Uterus (tissue), 4 donors: ENCODE results near the gene CFAP161. TPM values are rescaled to one million over a fixed set of nuclear protein-coding genes. Genes with fewer than 3 reads are reported as not detected.

ENCODE experiments used
- DNase-seq, 2 donors: peaks; one replicate each; pipeline ENCODE4 v3.0.0-alpha.2; 2019 to 2020
- H3K27ac ChIP-seq, 2 donors: fragments of 200-600 bp; sonication (generic); 1 replicate in 1 of 2; 2 replicates in 1 of 2; pipeline ENCODE4 v1.5.1; 2016 to 2018
- H3K27me3 ChIP-seq, 2 donors: fragments of 200-600 bp; sonication (generic); one replicate each; pipeline ENCODE4 v1.5.1; 2018 to 2019; ENCODE audit warnings: control low read depth in 1 of 2
- H3K36me3 ChIP-seq, 2 donors: fragments of 200-600 bp; sonication (generic); one replicate each; pipeline ENCODE4 v1.5.1; 2019; ENCODE audit warnings: control low read depth in 1 of 2
- H3K4me1 ChIP-seq, 2 donors: fragments of 200-600 bp; sonication (generic); one replicate each; pipeline ENCODE4 v1.5.1; 2018 to 2019; ENCODE audit warnings: control low read depth in 1 of 2
- H3K4me3 ChIP-seq, 2 donors: fragments of 200-600 bp; sonication (generic); 1 replicate in 1 of 2; 2 replicates in 1 of 2; pipeline ENCODE4 v1.5.1; 2018 to 2019; ENCODE audit warnings: mild to moderate bottlenecking in 1 of 2
- H3K9me3 ChIP-seq, 2 donors: fragments of 200-600 bp; sonication (generic); one replicate each; pipeline ENCODE4 v1.5.1; 2019; ENCODE audit warnings: control low read depth in 1 of 2
- POLR2A ChIP-seq, 2 donors: fragments of 450-650 bp; IDR thresholded peaks; one replicate each; pipeline ENCODE4 v1.6.1; 2016; ENCODE audit warnings: antibody characterized with exemption in 2 of 2, mild to moderate bottlenecking in 1 of 2, moderate library complexity in 1 of 2
- intact Hi-C: fragments of 100-400 bp; cut with DNase I; formaldehyde crosslinking; loops from one replicate; pipeline ENCODE4 v1.15.1; 2023; ENCODE audit warnings: low total_unique reads
- total RNA-seq, 4 donors: library from RNA; depleted of rRNA in 3 of 4; stranded (reverse); fragments of >200 nt in 3 of 4; gene quantifications; one replicate each; pipeline versions ENCODE4 v1.1.0 to v1.2.4, GENCODE V29; 2014 to 2023
- TF ChIP-seq, protein P1 (sequence below), 4 experiments: fragments of 200-600 bp in 2 of 4; fragments of 450-650 bp in 2 of 4; sonication (generic) in 2 of 4; IDR thresholded peaks; one replicate each; pipeline ENCODE4 v1.5.1; 2016 to 2019; ENCODE audit warnings: antibody characterized with exemption in 4 of 4, mild to moderate bottlenecking in 2 of 4, moderate library complexity in 1 of 4
- donor health status: DM: yes; HTN: yes; CAD: no.

CFAP161 gene
- total RNA-seq, 4 donors from 2014 or later, result 2.8 to 3.3 TPM; not detected in 2

DNA sequence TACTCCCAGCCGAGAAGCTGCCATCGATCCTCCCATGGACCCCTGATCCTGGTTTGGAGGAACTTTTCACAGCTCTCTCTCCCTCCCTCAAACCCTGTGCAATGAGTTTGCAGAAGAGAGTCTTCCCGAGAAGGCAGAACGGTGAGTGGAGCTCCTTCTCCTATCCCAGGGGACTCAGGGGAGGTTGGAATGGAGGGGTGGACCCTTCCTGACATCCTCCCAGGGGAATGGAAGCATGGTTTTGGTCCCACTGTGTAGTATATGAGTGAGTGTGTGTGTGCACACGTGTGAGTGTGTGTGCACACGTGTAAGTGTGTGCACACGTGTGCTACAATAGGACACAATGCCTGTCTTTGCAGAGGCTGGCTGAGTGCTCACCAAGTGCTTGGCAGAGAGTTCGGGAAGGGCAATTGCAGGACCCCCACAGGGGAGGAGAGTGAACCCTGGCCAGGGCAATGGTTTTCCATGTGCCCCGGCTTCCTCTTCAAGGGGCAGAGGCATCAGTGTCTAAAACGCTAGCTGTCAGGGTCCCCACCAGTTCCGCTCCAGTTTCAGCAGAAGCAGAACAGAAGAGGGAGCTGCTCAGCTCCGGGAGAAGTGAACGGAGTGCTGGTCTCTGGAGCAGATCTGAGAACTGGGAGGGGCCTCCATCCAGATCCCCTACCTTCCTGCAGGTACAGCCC lies 48.8 kb downstream of the CFAP161 start:
- no peaks in the 10 kb centered on the region for H3K36me3 ChIP-seq
- DNase-seq, result no peak
- peak overlapping the region; percentile 25 to 44 for H3K4me3 ChIP-seq
- H3K9me3 ChIP-seq, result no peaks in the 10 kb centered on the region
- no peaks in the 10 kb centered on the region for H3K27me3 ChIP-seq
- TF ChIP-seq, protein P1, sequence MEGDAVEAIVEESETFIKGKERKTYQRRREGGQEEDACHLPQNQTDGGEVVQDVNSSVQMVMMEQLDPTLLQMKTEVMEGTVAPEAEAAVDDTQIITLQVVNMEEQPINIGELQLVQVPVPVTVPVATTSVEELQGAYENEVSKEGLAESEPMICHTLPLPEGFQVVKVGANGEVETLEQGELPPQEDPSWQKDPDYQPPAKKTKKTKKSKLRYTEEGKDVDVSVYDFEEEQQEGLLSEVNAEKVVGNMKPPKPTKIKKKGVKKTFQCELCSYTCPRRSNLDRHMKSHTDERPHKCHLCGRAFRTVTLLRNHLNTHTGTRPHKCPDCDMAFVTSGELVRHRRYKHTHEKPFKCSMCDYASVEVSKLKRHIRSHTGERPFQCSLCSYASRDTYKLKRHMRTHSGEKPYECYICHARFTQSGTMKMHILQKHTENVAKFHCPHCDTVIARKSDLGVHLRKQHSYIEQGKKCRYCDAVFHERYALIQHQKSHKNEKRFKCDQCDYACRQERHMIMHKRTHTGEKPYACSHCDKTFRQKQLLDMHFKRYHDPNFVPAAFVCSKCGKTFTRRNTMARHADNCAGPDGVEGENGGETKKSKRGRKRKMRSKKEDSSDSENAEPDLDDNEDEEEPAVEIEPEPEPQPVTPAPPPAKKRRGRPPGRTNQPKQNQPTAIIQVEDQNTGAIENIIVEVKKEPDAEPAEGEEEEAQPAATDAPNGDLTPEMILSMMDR (IDR thresholded peaks at IDR 0.05), result peak in 1 of 4 experiments; percentile 23
- no peak for TF ChIP-seq POLR2A (IDR thresholded peaks at IDR 0.05)
- no peaks in the 10 kb centered on the region for H3K4me1 ChIP-seq
- intact Hi-C loops, result no loop called here
- H3K27ac ChIP-seq, result peak overlapping the region; percentile 67 to 73

DNA sequence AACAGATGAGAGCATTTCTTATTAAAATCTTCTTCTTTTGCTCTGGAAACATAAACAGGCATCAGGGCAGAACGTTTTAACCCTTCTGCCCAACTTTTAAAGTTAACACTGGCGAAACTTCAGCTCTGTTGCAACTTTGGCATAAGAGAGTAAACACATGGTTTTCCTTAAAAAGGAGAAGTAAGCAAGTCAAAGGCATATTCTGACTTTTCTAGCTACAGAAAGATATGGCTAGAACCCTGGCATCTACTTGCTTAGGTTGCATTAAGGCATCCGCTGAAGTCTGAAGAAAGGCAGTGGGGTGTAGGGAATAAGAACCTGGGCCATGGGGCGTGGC lies 49.3 kb downstream of the CFAP161 start:
- peak overlapping the region; percentile 67 to 73 for H3K27ac ChIP-seq

DNA sequence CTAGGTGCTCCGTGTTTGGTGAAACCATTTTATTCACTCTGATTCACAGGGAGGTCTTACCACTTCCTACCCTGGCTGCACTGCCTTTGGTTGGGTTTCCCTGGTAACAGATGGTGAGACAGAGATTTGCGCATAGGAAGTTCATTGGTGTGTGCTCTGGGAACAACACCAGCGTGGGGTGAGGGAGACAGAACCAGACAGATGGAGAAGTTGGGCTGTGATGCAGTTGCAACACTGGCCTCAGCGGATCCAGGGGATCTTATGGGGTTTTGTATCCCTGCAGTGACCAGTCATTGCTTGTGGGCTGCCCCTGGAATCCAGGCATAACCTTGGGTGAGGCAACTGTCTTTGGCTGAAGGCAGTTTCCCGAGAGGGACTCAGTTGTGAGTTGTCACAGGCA lies 50.1 kb downstream of the CFAP161 start:
- no peaks in the 10 kb centered on the region for H3K9me3 ChIP-seq
- H3K4me1 ChIP-seq, result no peaks in the 10 kb centered on the region
- peak overlapping the region in 1 of 2 donors; percentile 44 for H3K4me3 ChIP-seq
- peak overlapping the region; percentile 67 to 73 for H3K27ac ChIP-seq
- H3K36me3 ChIP-seq, result no peaks in the 10 kb centered on the region
- intact Hi-C loops, result no loop called here
- peak in 1 of 2 donors; percentile 47 for DNase-seq
- TF ChIP-seq, protein P1 (IDR thresholded peaks at IDR 0.05), result no peak
- no peak for TF ChIP-seq POLR2A (IDR thresholded peaks at IDR 0.05)
- H3K27me3 ChIP-seq, result no peaks in the 10 kb centered on the region

More for the DNA sequence above, 49.3 kb downstream of the CFAP161 start:
- no peak for DNase-seq
- intact Hi-C loops, result no loop called here
- H3K4me3 ChIP-seq, result peak overlapping the region; percentile 25 to 44
- no peaks in the 10 kb centered on the region for H3K27me3 ChIP-seq
- no peaks in the 10 kb centered on the region for H3K4me1 ChIP-seq
- H3K9me3 ChIP-seq, result no peaks in the 10 kb centered on the region
- no peak for TF ChIP-seq POLR2A (IDR thresholded peaks at IDR 0.05)
- TF ChIP-seq, protein P1 (IDR thresholded peaks at IDR 0.05), result no peak
- H3K36me3 ChIP-seq, result no peaks in the 10 kb centered on the region

DNA sequence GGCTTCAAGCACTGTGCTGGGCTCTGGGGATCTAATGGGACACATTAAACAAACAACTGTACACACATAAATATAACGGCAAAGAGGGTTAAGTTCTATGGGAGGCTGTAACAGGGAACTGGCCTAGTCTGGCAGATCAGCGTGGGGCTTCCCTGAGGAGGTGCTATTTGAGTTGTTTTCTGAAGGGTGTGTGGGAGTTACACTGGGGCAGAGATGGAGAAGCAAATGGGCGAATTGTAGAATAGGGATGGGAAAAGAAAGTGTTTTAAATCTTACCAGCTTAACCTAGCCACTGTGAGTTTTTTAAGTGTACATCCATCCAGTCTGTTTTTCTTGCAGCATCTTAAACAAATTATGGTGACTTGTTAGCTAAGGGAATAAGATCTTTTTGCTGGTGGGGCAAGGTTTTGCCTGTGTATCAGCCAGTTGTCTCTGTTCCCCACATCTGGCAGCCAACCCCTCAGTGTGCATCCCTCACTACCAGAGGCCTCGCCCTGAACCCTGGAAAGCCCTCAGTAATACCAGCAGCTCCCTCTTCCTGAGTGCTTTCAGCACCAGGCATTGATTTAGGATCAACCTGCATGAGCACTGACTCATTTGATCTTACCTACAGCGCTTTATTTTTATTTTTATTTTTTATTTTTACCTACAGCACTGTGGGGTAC lies 51.7 kb downstream of the CFAP161 start:
- DNase-seq, result no peak
- intact Hi-C loops, result no loop called here
- Histone ChIP-seq H3K27me3 (no peaks in the 10 kb centered on the region), H3K36me3 (no peaks in the 10 kb centered on the region), H3K9me3 (no peaks in the 10 kb centered on the region), H3K27ac (peak overlapping the region; percentile 67 to 73), H3K4me3 (no peak overlapping the region), H3K4me1 (no peaks in the 10 kb centered on the region)
- no peak for TF ChIP-seq POLR2A (IDR thresholded peaks at IDR 0.05)
- TF ChIP-seq, protein P1 (IDR thresholded peaks at IDR 0.05), result no peak

DNA sequence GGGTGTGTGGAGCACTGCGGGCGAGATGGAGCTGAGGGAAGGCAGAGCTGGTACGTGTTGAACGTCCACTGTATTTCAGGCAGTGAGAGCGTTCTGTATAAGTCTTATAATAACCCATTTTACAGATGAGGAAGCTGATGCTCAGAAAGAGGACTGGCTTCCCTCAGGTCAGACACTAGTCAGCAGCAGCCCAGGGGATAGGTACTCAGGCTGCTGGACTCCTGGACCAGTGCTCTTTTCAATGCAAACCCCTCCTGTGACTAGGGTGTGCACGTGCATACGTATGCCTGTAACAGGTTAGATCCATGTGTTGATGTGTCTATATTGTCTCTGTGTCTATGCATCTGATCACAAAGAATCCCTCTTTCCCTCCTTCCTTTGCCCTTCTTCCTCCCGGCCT lies 54.3 kb downstream of the CFAP161 start:
- intact Hi-C loops, result no loop called here
- no peak for DNase-seq
- Histone ChIP-seq H3K36me3 (no peaks in the 10 kb centered on the region), H3K9me3 (no peaks in the 10 kb centered on the region), H3K27me3 (no peaks in the 10 kb centered on the region), H3K4me3 (no peak overlapping the region), H3K27ac (peak overlapping the region; percentile 76 to 80), H3K4me1 (no peaks in the 10 kb centered on the region)
- TF ChIP-seq, protein P1 (IDR thresholded peaks at IDR 0.05), result no peak
- TF ChIP-seq POLR2A (IDR thresholded peaks at IDR 0.05), result no peak
